Jurkat, Clone E6-1 (cell line): ENCODE measurements around the gene HAS3. TPM values are rescaled to one million over a fixed set of nuclear protein-coding genes. Genes with fewer than 3 reads are reported as not detected.
"Not testable (repeated sequence)": the region's sequence is repeated elsewhere in the genome, so short reads cannot be mapped to it uniquely, and the experiment has no call there.

ENCODE experiments used
- DNase-seq: peaks from one replicate; pipeline ENCODE4 v3.0.0-alpha.2; 2011; ENCODE audit warnings: low read depth, low spot score
- H3K4me3 ChIP-seq: 2 replicates; pipeline ENCODE4 v1.5.1; 2011; ENCODE audit warnings: mild to moderate bottlenecking, low read length, control low read depth, moderate library complexity
- polyA plus RNA-seq: library from polyadenylated mRNA; unstranded; fragments of >200 nt; gene quantifications from one replicate; pipeline ENCODE4 v1.2.1, GENCODE V29; 2012; ENCODE audit warnings: missing spikeins; ENCODE audit not compliant: insufficient read length, insufficient read depth

The HAS3 gene
- polyA plus RNA-seq: 1.8 TPM

GRCh38 chr16:69105501-69106361 lies at the start of gene HAS3:
Gene HAS3 (plus strand): TSS chr16:69105653. CDS start chr16:69109396, 3,743 bp downstream.
- DNase-seq: peak; percentile 69
- peak within 1 kb of the TSS; percentile 54 for H3K4me3 ChIP-seq

GRCh38 chr16:69055980-69056379 lies 49.5 kb upstream of the HAS3 start:
- DNase-seq: no peak
- H3K4me3 ChIP-seq: no peak overlapping the region

- no peak for DNase-seq
- H3K4me3 ChIP-seq: no peak overlapping the region
Observed at GRCh38 chr16:69056421-69056820, 49.0 kb upstream of the HAS3 start.

GRCh38 chr16:69057400-69058378 lies 47.8 kb upstream of the HAS3 start:
- DNase-seq: no peak
- H3K4me3 ChIP-seq: no peak overlapping the region

GRCh38 chr16:69063491-69063890 lies 42.0 kb upstream of the HAS3 start:
- H3K4me3 ChIP-seq, DNase-seq: not testable (repeated sequence)

GRCh38 chr16:69064124-69064763 lies 41.2 kb upstream of the HAS3 start:
- DNase-seq: no peak

GRCh38 chr16:69064764-69065313 lies 40.6 kb upstream of the HAS3 start:
- DNase-seq: no peak
- no peak overlapping the region for H3K4me3 ChIP-seq

More at GRCh38 chr16:69064124-69064763, 41.2 kb upstream of the HAS3 start:
- no peak overlapping the region for H3K4me3 ChIP-seq

GRCh38 chr16:69069504-69069903 lies 35.9 kb upstream of the HAS3 start:
- no peak for DNase-seq
- no peak overlapping the region for H3K4me3 ChIP-seq

- H3K4me3 ChIP-seq: no peak overlapping the region
- DNase-seq: no peak
Observed at GRCh38 chr16:69071036-69071435, 34.4 kb upstream of the HAS3 start.

- no peak for DNase-seq
- peak overlapping the region; percentile 17 for H3K4me3 ChIP-seq
Observed at GRCh38 chr16:69072640-69072974, 32.8 kb upstream of the HAS3 start.

- no peak for DNase-seq
- no peak overlapping the region for H3K4me3 ChIP-seq
Observed at GRCh38 chr16:69073181-69073702, 32.2 kb upstream of the HAS3 start.

GRCh38 chr16:69077251-69077650 lies 28.2 kb upstream of the HAS3 start:
- H3K4me3 ChIP-seq: no peak overlapping the region
- DNase-seq: no peak

- no peak overlapping the region for H3K4me3 ChIP-seq
Observed at GRCh38 chr16:69078073-69078472, 27.4 kb upstream of the HAS3 start.

GRCh38 chr16:69079697-69080096 lies 25.8 kb upstream of the HAS3 start:
- no peak for DNase-seq
- no peak overlapping the region for H3K4me3 ChIP-seq

More at GRCh38 chr16:69078073-69078472, 27.4 kb upstream of the HAS3 start:
- no peak for DNase-seq

- no peak overlapping the region for H3K4me3 ChIP-seq
- no peak for DNase-seq
Observed at GRCh38 chr16:69083306-69083941, 22.0 kb upstream of the HAS3 start.

GRCh38 chr16:69084289-69084688 lies 21.2 kb upstream of the HAS3 start:
- no peak overlapping the region for H3K4me3 ChIP-seq
- DNase-seq: no peak

- no peak for DNase-seq
- no peak overlapping the region for H3K4me3 ChIP-seq
Observed at GRCh38 chr16:69085032-69085695, 20.3 kb upstream of the HAS3 start.

GRCh38 chr16:69087161-69087581 lies 18.3 kb upstream of the HAS3 start:
- DNase-seq: peak; percentile 50
- H3K4me3 ChIP-seq: no peak overlapping the region
